HEK293 (cell line): ENCODE measurements around the gene CANX.

Experiments used
- EGR2 ChIP-seq: fragments of 450-650 bp; formaldehyde crosslinking; IDR thresholded peaks from 2 replicates; pipeline ENCODE4 v1.5.1; 2016; ENCODE audit warnings: low read depth, missing biosample characterization, missing genetic modification characterization
- GLIS2 ChIP-seq: fragments of 450-650 bp; formaldehyde crosslinking; IDR thresholded peaks from 2 replicates; pipeline ENCODE4 v1.5.1; 2016; ENCODE audit warnings: missing biosample characterization, missing genetic modification characterization
- HOXA7 ChIP-seq: sonication (generic); formaldehyde crosslinking; IDR thresholded peaks from 2 replicates; pipeline ENCODE4 v1.8.1; 2022; ENCODE audit warnings: missing genetic modification reagents, borderline replicate concordance
- HOXC10 ChIP-seq: sonication (generic); formaldehyde crosslinking; IDR thresholded peaks from 2 replicates; pipeline ENCODE4 v1.8.1; 2023; ENCODE audit warnings: mild to moderate bottlenecking, missing genetic modification reagents
- HOXD13 ChIP-seq: sonication (generic); formaldehyde crosslinking; IDR thresholded peaks from 2 replicates; pipeline ENCODE4 v1.8.0; 2022; ENCODE audit warnings: missing genetic modification reagents, borderline replicate concordance
- KLF10 ChIP-seq: fragments of 450-650 bp; IDR thresholded peaks from 2 replicates; pipeline ENCODE4 v1.5.1; 2018; ENCODE audit warnings: missing biosample characterization, mild to moderate bottlenecking, missing genetic modification characterization
- KLF17 ChIP-seq: fragments of 450-650 bp; formaldehyde crosslinking; IDR thresholded peaks from 2 replicates; pipeline ENCODE4 v1.5.1; 2016; ENCODE audit warnings: missing biosample characterization, missing genetic modification characterization
- KLF8 ChIP-seq: fragments of 450-650 bp; formaldehyde crosslinking; IDR thresholded peaks from 2 replicates; pipeline ENCODE4 v1.5.1; 2016; ENCODE audit warnings: missing biosample characterization, missing genetic modification characterization
- YY2 ChIP-seq: fragments of 450-650 bp; formaldehyde crosslinking; IDR thresholded peaks from 2 replicates; pipeline ENCODE4 v1.5.1; 2016; ENCODE audit warnings: missing biosample characterization, missing genetic modification characterization
- ZBTB11 ChIP-seq: fragments of 450-650 bp; formaldehyde crosslinking; conservative IDR thresholded peaks from 2 replicates; pipeline ENCODE4 v1.5.1; 2016; ENCODE audit warnings: low read depth, missing biosample characterization, missing genetic modification characterization
- ZBTB21 ChIP-seq: fragments of 450-650 bp; formaldehyde crosslinking; IDR thresholded peaks from 2 replicates; pipeline ENCODE4 v1.5.1; 2017; ENCODE audit warnings: missing biosample characterization, missing genetic modification characterization
- ZBTB8A ChIP-seq: fragments of 450-650 bp; formaldehyde crosslinking; IDR thresholded peaks from 2 replicates; pipeline ENCODE4 v1.5.1; 2016; ENCODE audit warnings: missing biosample characterization, missing genetic modification characterization
- ZFP37 ChIP-seq: fragments of 450-650 bp; formaldehyde crosslinking; IDR thresholded peaks from 2 replicates; pipeline ENCODE4 v1.5.1; 2016; ENCODE audit warnings: missing biosample characterization, missing genetic modification characterization
- ZNF121 ChIP-seq: fragments of 450-650 bp; formaldehyde crosslinking; IDR thresholded peaks from 2 replicates; pipeline ENCODE4 v1.5.1; 2016; ENCODE audit warnings: missing biosample characterization, missing genetic modification characterization
- ZNF157 ChIP-seq: fragments of 450-650 bp; formaldehyde crosslinking; IDR thresholded peaks from 2 replicates; pipeline ENCODE4 v1.5.1; 2016; ENCODE audit warnings: missing biosample characterization, missing genetic modification characterization
- ZNF239 ChIP-seq: fragments of 450-650 bp; formaldehyde crosslinking; IDR thresholded peaks from 2 replicates; pipeline ENCODE4 v1.5.1; 2016; ENCODE audit warnings: missing biosample characterization, missing genetic modification characterization
- ZNF292 ChIP-seq: fragments of 450-650 bp; formaldehyde crosslinking; IDR thresholded peaks from 2 replicates; pipeline ENCODE4 v1.5.1; 2016; ENCODE audit warnings: low read depth, missing biosample characterization, missing genetic modification characterization, borderline replicate concordance
- ZNF366 ChIP-seq: fragments of 450-650 bp; formaldehyde crosslinking; conservative IDR thresholded peaks from 2 replicates; pipeline ENCODE4 v1.5.1; 2016; ENCODE audit warnings: missing biosample characterization, missing genetic modification characterization
- ZNF391 ChIP-seq: fragments of 450-650 bp; formaldehyde crosslinking; IDR thresholded peaks from 2 replicates; pipeline ENCODE4 v1.5.1; 2016; ENCODE audit warnings: low read depth, missing biosample characterization, missing genetic modification characterization, borderline replicate concordance
- ZNF473 ChIP-seq: fragments of 450-650 bp; formaldehyde crosslinking; IDR thresholded peaks from 2 replicates; pipeline ENCODE4 v1.5.1; 2017; ENCODE audit warnings: missing biosample characterization, missing genetic modification characterization
- ZNF501 ChIP-seq: fragments of 450-650 bp; formaldehyde crosslinking; IDR thresholded peaks from 2 replicates; pipeline ENCODE4 v1.5.1; 2016; ENCODE audit warnings: missing biosample characterization, missing genetic modification characterization
- ZNF560 ChIP-seq: fragments of 450-650 bp; formaldehyde crosslinking; IDR thresholded peaks from 2 replicates; pipeline ENCODE4 v1.5.1; 2017; ENCODE audit warnings: missing biosample characterization, missing genetic modification characterization, borderline replicate concordance
- ZNF561 ChIP-seq: fragments of 450-650 bp; IDR thresholded peaks from 2 replicates; pipeline ENCODE4 v1.5.1; 2018; ENCODE audit warnings: missing biosample characterization, missing genetic modification characterization, borderline replicate concordance
- ZNF76 ChIP-seq: fragments of 450-650 bp; formaldehyde crosslinking; IDR thresholded peaks from 2 replicates; pipeline ENCODE4; 2016; ENCODE audit warnings: low read depth, missing biosample characterization, missing genetic modification characterization, borderline replicate concordance
- ZSCAN30 ChIP-seq: fragments of 450-650 bp; IDR thresholded peaks from 2 replicates; pipeline ENCODE4 v1.5.1; 2018; ENCODE audit warnings: missing biosample characterization, mild to moderate bottlenecking, missing genetic modification characterization, moderate library complexity
- TF ChIP-seq, protein P1 (sequence below): fragments of 450-650 bp; formaldehyde crosslinking; IDR thresholded peaks from 2 replicates; pipeline ENCODE4 v1.5.1; 2016; ENCODE audit warnings: missing biosample characterization, missing genetic modification characterization, low read depth
- TF ChIP-seq, protein P2 (sequence below): fragments of 450-650 bp; formaldehyde crosslinking; IDR thresholded peaks from 2 replicates; pipeline ENCODE4 v1.5.1; 2016; ENCODE audit warnings: missing biosample characterization, missing genetic modification characterization
- TF ChIP-seq, protein P3 (sequence below): fragments of 450-650 bp; formaldehyde crosslinking; IDR thresholded peaks from 2 replicates; pipeline ENCODE4 v1.5.1; 2016; ENCODE audit warnings: missing biosample characterization, missing genetic modification characterization
- TF ChIP-seq, protein P4 (sequence below): fragments of 450-650 bp; formaldehyde crosslinking; IDR thresholded peaks from 2 replicates; pipeline ENCODE4 v1.5.1; 2016; ENCODE audit warnings: missing biosample characterization, missing genetic modification characterization

The CANX gene

DNA sequence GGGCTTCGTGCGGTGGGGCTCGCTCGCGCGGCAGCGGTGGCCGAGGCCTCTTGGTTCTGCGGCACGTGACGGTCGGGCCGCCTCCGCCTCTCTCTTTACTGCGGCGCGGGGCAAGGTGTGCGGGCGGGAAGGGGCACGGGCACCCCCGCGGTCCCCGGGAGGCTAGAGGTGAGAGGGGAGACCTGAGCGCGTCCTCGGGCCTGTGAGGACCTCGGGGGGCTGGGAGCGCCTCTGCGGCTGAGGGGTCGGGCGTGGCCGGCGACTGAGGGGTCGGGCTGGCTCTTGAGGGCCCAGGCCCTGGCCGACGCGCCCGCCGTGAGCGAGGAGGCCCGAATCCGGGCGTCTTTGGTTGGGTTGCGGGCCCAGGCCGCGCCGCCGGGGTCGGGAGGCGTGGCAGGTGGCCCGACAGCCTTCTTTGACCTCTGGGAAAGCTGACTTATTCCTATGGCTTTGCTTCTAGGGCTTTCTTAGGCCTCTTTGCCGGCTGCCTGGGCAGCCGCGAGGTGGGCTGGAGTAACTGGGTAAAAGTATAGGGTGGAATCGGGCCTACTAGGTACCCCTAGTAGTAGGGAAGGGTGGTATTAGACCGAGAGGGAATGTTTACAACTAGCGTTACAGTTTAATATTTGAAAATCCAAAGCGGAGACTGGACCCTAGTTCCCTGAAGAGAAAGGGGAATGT lies at the start of gene CANX (continued):
- TF ChIP-seq ZBTB11 (tag by site-specific recombination) (no peak), ZNF366 (tag by site-specific recombination) (no peak), KLF10 (tag by site-specific recombination) (peak; percentile 31; the same call in 1 of the 2 replicates), ZNF391 (tag by site-specific recombination) (peak; percentile 45; the same call in 1 of the 2 replicates), HOXC10 (no peak), ZNF292 (no peak), ZNF473 (tag by site-specific recombination) (no peak), YY2 (tag by site-specific recombination) (no peak), EGR2 (peak; percentile 89), KLF8 (tag by site-specific recombination) (0 out of 2 replicates have a peak, but pooled peaks have one; percentile 6), ZSCAN30 (tag by site-specific recombination) (peak; percentile 75; the same call in 1 of the 2 replicates), ZNF239 (tag by site-specific recombination) (no peak), GLIS2 (tag by site-specific recombination) (peak; percentile 45), ZNF501 (tag by site-specific recombination) (peak; percentile 14; the same call in 1 of the 2 replicates), ZNF76 (0 out of 2 replicates have a peak, but pooled peaks have one; percentile 23), ZNF561 (tag by site-specific recombination) (peak; percentile 30; the same call in 1 of the 2 replicates), KLF17 (tag by site-specific recombination) (0 out of 2 replicates have a peak, but pooled peaks have one; percentile 38), ZBTB8A (tag by site-specific recombination) (peak; percentile 25), HOXD13 (CRISPR knock-in tag) (no peak), ZNF560 (tag by site-specific recombination) (no peak), ZNF121 (peak; percentile 69; the same call in 1 of the 2 replicates), HOXA7 (no peak), ZFP37 (tag by site-specific recombination) (peak; percentile 45; the same call in 1 of the 2 replicates), ZNF157 (tag by site-specific recombination) (no peak), ZBTB21 (tag by site-specific recombination) (no peak)
- TF ChIP-seq, protein P1, sequence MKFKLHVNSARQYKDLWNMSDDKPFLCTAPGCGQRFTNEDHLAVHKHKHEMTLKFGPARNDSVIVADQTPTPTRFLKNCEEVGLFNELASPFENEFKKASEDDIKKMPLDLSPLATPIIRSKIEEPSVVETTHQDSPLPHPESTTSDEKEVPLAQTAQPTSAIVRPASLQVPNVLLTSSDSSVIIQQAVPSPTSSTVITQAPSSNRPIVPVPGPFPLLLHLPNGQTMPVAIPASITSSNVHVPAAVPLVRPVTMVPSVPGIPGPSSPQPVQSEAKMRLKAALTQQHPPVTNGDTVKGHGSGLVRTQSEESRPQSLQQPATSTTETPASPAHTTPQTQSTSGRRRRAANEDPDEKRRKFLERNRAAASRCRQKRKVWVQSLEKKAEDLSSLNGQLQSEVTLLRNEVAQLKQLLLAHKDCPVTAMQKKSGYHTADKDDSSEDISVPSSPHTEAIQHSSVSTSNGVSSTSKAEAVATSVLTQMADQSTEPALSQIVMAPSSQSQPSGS (tag by site-specific recombination) = no peak
- TF ChIP-seq, protein P2, sequence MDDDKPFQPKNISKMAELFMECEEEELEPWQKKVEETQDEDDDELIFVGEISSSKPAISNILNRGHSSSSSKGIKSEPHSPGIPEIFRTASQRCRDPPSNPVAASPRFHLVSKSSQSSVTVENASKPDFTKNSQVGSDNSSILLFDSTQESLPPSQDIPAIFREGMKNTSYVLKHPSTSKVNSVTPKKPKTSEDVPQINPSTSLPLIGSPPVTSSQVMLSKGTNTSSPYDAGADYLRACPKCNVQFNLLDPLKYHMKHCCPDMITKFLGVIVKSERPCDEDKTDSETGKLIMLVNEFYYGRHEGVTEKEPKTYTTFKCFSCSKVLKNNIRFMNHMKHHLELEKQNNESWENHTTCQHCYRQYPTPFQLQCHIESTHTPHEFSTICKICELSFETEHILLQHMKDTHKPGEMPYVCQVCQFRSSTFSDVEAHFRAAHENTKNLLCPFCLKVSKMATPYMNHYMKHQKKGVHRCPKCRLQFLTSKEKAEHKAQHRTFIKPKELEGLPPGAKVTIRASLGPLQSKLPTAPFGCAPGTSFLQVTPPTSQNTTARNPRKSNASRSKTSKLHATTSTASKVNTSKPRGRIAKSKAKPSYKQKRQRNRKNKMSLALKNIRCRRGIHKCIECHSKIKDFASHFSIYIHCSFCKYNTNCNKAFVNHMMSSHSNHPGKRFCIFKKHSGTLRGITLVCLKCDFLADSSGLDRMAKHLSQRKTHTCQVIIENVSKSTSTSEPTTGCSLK (tag by site-specific recombination) = no peak
- TF ChIP-seq, protein P3, sequence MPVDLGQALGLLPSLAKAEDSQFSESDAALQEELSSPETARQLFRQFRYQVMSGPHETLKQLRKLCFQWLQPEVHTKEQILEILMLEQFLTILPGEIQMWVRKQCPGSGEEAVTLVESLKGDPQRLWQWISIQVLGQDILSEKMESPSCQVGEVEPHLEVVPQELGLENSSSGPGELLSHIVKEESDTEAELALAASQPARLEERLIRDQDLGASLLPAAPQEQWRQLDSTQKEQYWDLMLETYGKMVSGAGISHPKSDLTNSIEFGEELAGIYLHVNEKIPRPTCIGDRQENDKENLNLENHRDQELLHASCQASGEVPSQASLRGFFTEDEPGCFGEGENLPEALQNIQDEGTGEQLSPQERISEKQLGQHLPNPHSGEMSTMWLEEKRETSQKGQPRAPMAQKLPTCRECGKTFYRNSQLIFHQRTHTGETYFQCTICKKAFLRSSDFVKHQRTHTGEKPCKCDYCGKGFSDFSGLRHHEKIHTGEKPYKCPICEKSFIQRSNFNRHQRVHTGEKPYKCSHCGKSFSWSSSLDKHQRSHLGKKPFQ (tag by site-specific recombination) = 0 out of 2 replicates have a peak, but pooled peaks have one; percentile 14
- TF ChIP-seq, protein P4, sequence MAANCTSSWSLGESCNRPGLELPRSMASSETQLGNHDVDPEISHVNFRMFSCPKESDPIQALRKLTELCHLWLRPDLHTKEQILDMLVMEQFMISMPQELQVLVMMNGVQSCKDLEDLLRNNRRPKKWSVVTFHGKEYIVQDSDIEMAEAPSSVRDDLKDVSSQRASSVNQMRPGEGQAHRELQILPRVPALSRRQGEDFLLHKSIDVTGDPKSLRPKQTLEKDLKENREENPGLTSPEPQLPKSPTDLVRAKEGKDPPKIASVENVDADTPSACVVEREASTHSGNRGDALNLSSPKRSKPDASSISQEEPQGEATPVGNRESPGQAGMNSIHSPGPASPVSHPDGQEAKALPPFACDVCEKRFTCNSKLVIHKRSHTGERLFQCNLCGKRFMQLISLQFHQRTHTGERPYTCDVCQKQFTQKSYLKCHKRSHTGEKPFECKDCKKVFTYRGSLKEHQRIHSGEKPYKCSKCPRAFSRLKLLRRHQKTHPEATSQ = peak; percentile 78; the same call in 1 of the 2 replicates
